K562 (cell line): ENCODE data around the gene IFI44L. TPM values are rescaled to one million over a fixed set of nuclear protein-coding genes. Genes with fewer than 3 reads are reported as not detected.

Experiments
- ATAC-seq: fragments of 200-7000 bp; cut with Tn5 transposase; 3 replicates; pipeline ENCODE4 v1.9.1; 2020; ENCODE audit warnings: moderate library complexity
- BruUV-seq: library from RNA; stranded (reverse); fragments of 400-500 nt; replicated peaks from 2 replicates; lab custom pipeline; 2021; lab: Mats Ljungman, UMichigan
- CTCF ChIA-PET: fragments of 300-600 bp; formaldehyde crosslinking; extraction: SDS; loops from one replicate; lab custom pipeline; 2021; ENCODE audit warnings: low intra/inter-chr PET ratio; lab: Yijun Ruan, JAX
- POLR2A ChIA-PET: fragments of 300-600, 350-650 bp; sonication (Branson Sonifier 250); formaldehyde crosslinking; extraction: SDS; loops from one replicate; lab custom pipeline; 2021; ENCODE audit warnings: antibody characterized with exemption, inconsistent platforms; lab: Yijun Ruan, JAX
- DNase-seq, 4 experiments: peaks; one replicate each; pipeline versions ENCODE4 v3.0.0 to v3.0.0-alpha.2; 2011 to 2018; ENCODE audit warnings: low spot score in 3 of 4, mixed read lengths in 3 of 4; ENCODE audit errors: extremely low read depth in 1 of 4
- FAIRE-seq: peaks from 2 replicates; lab custom pipeline; 2011; peaks lifted over from hg19 to GRCh38; lab: Jason Lieb, UNC
- H2AFZ ChIP-seq: 2 replicates; pipeline ENCODE4 v1.6.0; 2011; ENCODE audit warnings: low read depth, low read length, control low read depth, inconsistent platforms
- H3K27ac ChIP-seq: fragments of 200-600 bp; 3 replicates; pipeline ENCODE4 v1.8.0; 2011; ENCODE audit warnings: low read depth, mild to moderate bottlenecking, control low read depth, inconsistent platforms, low read length, moderate library complexity, mixed read lengths; ENCODE audit errors: extremely low read depth
- H3K27me3 ChIP-seq, 2 experiments: fragments of 300-600 bp in 1 of 2; 2 replicates in 1 of 2; 3 replicates in 1 of 2; pipeline versions ENCODE4 v1.6.0 to v1.8.0; 2011; ENCODE audit warnings: inconsistent platforms in 2 of 2, low read length in 2 of 2, mild to moderate bottlenecking in 1 of 2, mixed read lengths in 1 of 2, moderate library complexity in 1 of 2; ENCODE audit not compliant: control insufficient read depth in 2 of 2, insufficient read depth in 2 of 2
- H3K36me3 ChIP-seq: fragments of 300-600 bp; 3 replicates; pipeline ENCODE4 v1.8.0; 2011; ENCODE audit warnings: mild to moderate bottlenecking, low read length, inconsistent platforms; ENCODE audit not compliant: control insufficient read depth, insufficient read depth
- H3K4me1 ChIP-seq, 2 experiments: fragments of 200-600 bp in 1 of 2; replicated peaks in 1 of 2; 2 replicates in 1 of 2; 3 replicates in 1 of 2; pipeline versions ENCODE4 v1.5.1 to v1.8.0; 2011; ENCODE audit warnings: inconsistent platforms in 2 of 2, low read length in 2 of 2, mild to moderate bottlenecking in 1 of 2, mixed read lengths in 1 of 2, moderate library complexity in 1 of 2; ENCODE audit not compliant: control insufficient read depth in 2 of 2, insufficient read depth in 2 of 2
- H3K4me2 ChIP-seq: 2 replicates; pipeline ENCODE4 v1.6.1; 2011; ENCODE audit warnings: low read length, control low read depth, inconsistent platforms, mixed read lengths; ENCODE audit not compliant: insufficient read depth
- H3K4me3 ChIP-seq: fragments of 200-600 bp; sonication (generic), shearing (Covaris generic); 2 replicates; pipeline ENCODE4 v1.5.1; 2016; ENCODE audit warnings: control low read depth, inconsistent platforms
- H3K79me2 ChIP-seq: fragments of 200-600 bp; 3 replicates; pipeline ENCODE4 v1.8.0; 2011; ENCODE audit warnings: low read length, inconsistent platforms; ENCODE audit not compliant: control insufficient read depth, insufficient read depth
- H3K9ac ChIP-seq, 2 experiments: 2 replicates each; pipeline versions ENCODE4 v1.6.0 to v1.6.1; 2011; ENCODE audit warnings: low read depth in 2 of 2, low read length in 2 of 2, control low read depth in 1 of 2, inconsistent platforms in 1 of 2, mild to moderate bottlenecking in 1 of 2, mixed read lengths in 1 of 2; ENCODE audit not compliant: insufficient read depth in 1 of 2
- H3K9me1 ChIP-seq: one replicate; pipeline ENCODE4 v1.6.0; 2011; ENCODE audit warnings: inconsistent platforms, mild to moderate bottlenecking, low read length, moderate library complexity; ENCODE audit not compliant: control insufficient read depth, insufficient read depth
- H3K9me3 ChIP-seq: replicated peaks from 2 replicates; pipeline ENCODE4 v1.5.1; 2011; ENCODE audit warnings: low read depth, low read length, inconsistent platforms; ENCODE audit not compliant: control insufficient read depth, insufficient read depth
- H4K20me1 ChIP-seq: replicated peaks from 2 replicates; pipeline ENCODE4 v1.6.1; 2011; ENCODE audit warnings: low read length, inconsistent platforms, mixed read lengths; ENCODE audit not compliant: control insufficient read depth, insufficient read depth
- COPS2 ChIP-seq: fragments of 450-650 bp; conservative IDR thresholded peaks from 2 replicates; pipeline ENCODE4 v1.6.1; 2016; ENCODE audit warnings: mild to moderate bottlenecking, moderate library complexity
- HNRNPLL ChIP-seq: fragments of 200-400 bp; formaldehyde crosslinking; IDR thresholded peaks from 2 replicates; pipeline ENCODE4 v1.6.1; 2017; ENCODE audit warnings: low read length, low read depth, mild to moderate bottlenecking; ENCODE audit not compliant: poor library complexity, severe bottlenecking
- PHB ChIP-seq: fragments of 250-450 bp; sonication (Bioruptor Pico); IDR thresholded peaks from 2 replicates; pipeline ENCODE4 v1.5.0; 2021
- TEAD2 ChIP-seq: fragments of 450-650 bp; IDR thresholded peaks from 2 replicates; pipeline ENCODE4 v1.6.1; 2016; ENCODE audit warnings: missing genetic modification characterization, control low read depth, missing compliant biosample characterization
- THRAP3 ChIP-seq: fragments of 450-650 bp; IDR thresholded peaks from 2 replicates; pipeline ENCODE4 v1.6.1; 2016; ENCODE audit warnings: mild to moderate bottlenecking, inconsistent platforms, borderline replicate concordance
- in situ Hi-C: fragments of 300-500 bp; cut with MboI; formaldehyde crosslinking; loops from 4 replicates; pipeline ENCODE4 v1.15.0; 2018; ENCODE audit warnings: inconsistent platforms, mixed read lengths
- intact Hi-C: fragments of 100-400 bp; cut with micrococcal nuclease; formaldehyde crosslinking; loops from 2 replicates; pipeline ENCODE4 v1.14.2; 2022
- polyA plus RNA-seq, 8 experiments: library from polyadenylated mRNA; depleted of rRNA in 4 of 8; stranded (reverse) in 5 of 8; unstranded in 3 of 8; fragments of >200 nt; fragmentation: Nextera tagmentation in 2 of 8; fragmentation: Illumina TruSeq in 1 of 8; extraction: Ambion mirVana in 2 of 8; extraction: Trizol in 1 of 8; gene quantifications; 2 replicates each; pipeline versions ENCODE4 v1.2.1 to v1.2.3, GENCODE V29; 2011 to 2014; ENCODE audit warnings: inconsistent platforms in 1 of 8, missing spikeins in 1 of 8
- total RNA-seq, 7 experiments: library from RNA; depleted of rRNA in 6 of 7; stranded (reverse); fragments of >200 nt in 6 of 7; fragmentation: Illumina TruSeq in 2 of 7; extraction: Trizol in 2 of 7; gene quantifications; 2 replicates each; pipeline versions ENCODE4 v1.2.1 to v1.2.3, GENCODE V29; 2011 to 2021; ENCODE audit warnings: low replicate concordance in 1 of 7
- TF ChIP-seq, protein P1 (sequence below): fragments of 450-650 bp; formaldehyde crosslinking; IDR thresholded peaks from 2 replicates; pipeline ENCODE4 v1.4.0; 2020; ENCODE audit warnings: mild to moderate bottlenecking
- TF ChIP-seq, protein P2 (sequence below): sonication (generic); formaldehyde crosslinking; IDR thresholded peaks from 2 replicates; pipeline ENCODE4 v1.8.1; 2023; ENCODE audit warnings: missing genetic modification reagents, mild to moderate bottlenecking, borderline replicate concordance

The IFI44L gene
- total and polyA plus RNA-seq, 9 of the 15 experiments (the other 6 are each of a cell fraction or from before 2014, with no cell fraction given): 0.04 to 0.22 TPM; not detected in 7

DNA sequence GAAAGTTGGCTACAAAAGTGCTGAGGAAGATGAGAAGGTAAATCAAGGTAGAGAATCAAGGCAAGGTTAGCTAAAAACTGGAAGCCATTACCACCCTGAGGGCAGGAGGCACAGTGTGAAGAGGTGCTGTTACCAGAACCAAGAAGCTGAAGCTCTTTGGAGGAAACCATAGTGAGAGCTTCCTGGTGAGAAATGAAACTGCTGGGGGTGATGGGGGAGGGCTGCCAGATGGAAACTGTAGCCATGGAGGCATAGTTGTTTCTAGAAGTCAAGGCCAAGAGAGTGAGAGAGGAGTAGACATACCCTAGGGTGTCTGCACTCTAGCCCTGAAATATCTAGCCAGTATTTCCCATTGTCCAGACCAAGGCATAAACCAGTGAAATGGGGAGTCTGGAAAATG lies 58.1 kb downstream of the IFI44L start:
- Histone ChIP-seq H3K4me3 (no peak overlapping the region), H3K9me1 (no peaks in the 10 kb centered on the region), H3K27me3 (no peaks in the 10 kb centered on the region), H3K9ac (no peak overlapping the region), H3K4me2 (no peak overlapping the region), H3K4me1 (no peaks in the 10 kb centered on the region), H3K36me3 (no peaks in the 10 kb centered on the region), H3K79me2 (no peaks in the 10 kb centered on the region), H2AFZ (no peak overlapping the region)
- POLR2A ChIA-PET: no interaction called here
- in situ Hi-C loops: no loop called here
- ATAC-seq (no peak), DNase-seq (no peak)
- CTCF ChIA-PET: no interaction called here
- no TSS peak for BruUV-seq
- TF ChIP-seq COPS2 (no peak), THRAP3 (no peak), TEAD2 (tag) (no peak), HNRNPLL (no peak), PHB (CRISPR knock-in tag) (no peak)
- TF ChIP-seq, protein P1, sequence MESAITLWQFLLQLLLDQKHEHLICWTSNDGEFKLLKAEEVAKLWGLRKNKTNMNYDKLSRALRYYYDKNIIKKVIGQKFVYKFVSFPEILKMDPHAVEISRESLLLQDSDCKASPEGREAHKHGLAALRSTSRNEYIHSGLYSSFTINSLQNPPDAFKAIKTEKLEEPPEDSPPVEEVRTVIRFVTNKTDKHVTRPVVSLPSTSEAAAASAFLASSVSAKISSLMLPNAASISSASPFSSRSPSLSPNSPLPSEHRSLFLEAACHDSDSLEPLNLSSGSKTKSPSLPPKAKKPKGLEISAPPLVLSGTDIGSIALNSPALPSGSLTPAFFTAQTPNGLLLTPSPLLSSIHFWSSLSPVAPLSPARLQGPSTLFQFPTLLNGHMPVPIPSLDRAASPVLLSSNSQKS (CRISPR knock-in tag): no peak
- TF ChIP-seq, protein P2, sequence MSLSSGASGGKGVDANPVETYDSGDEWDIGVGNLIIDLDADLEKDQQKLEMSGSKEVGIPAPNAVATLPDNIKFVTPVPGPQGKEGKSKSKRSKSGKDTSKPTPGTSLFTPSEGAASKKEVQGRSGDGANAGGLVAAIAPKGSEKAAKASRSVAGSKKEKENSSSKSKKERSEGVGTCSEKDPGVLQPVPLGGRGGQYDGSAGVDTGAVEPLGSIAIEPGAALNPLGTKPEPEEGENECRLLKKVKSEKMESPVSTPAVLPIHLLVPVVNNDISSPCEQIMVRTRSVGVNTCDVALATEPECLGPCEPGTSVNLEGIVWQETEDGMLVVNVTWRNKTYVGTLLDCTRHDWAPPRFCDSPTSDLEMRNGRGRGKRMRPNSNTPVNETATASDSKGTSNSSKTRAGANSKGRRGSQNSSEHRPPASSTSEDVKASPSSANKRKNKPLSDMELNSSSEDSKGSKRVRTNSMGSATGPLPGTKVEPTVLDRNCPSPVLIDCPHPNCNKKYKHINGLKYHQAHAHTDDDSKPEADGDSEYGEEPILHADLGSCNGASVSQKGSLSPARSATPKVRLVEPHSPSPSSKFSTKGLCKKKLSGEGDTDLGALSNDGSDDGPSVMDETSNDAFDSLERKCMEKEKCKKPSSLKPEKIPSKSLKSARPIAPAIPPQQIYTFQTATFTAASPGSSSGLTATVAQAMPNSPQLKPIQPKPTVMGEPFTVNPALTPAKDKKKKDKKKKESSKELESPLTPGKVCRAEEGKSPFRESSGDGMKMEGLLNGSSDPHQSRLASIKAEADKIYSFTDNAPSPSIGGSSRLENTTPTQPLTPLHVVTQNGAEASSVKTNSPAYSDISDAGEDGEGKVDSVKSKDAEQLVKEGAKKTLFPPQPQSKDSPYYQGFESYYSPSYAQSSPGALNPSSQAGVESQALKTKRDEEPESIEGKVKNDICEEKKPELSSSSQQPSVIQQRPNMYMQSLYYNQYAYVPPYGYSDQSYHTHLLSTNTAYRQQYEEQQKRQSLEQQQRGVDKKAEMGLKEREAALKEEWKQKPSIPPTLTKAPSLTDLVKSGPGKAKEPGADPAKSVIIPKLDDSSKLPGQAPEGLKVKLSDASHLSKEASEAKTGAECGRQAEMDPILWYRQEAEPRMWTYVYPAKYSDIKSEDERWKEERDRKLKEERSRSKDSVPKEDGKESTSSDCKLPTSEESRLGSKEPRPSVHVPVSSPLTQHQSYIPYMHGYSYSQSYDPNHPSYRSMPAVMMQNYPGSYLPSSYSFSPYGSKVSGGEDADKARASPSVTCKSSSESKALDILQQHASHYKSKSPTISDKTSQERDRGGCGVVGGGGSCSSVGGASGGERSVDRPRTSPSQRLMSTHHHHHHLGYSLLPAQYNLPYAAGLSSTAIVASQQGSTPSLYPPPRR (CRISPR knock-in tag): no peak
- TF ChIP-seq, all 486 proteins: peak for 0
- Histone ChIP-seq H4K20me1 (no peaks in the 10 kb centered on the region), H3K27ac (no peak overlapping the region), H3K9me3 (no peaks in the 10 kb centered on the region)
- FAIRE-seq: no peak
- intact Hi-C loops: loop anchor here (5.0 kb wide), 1 partner anchor 61 kb away; no protein-coding TSS in a partner anchor
